Activated T-cell treated with anti-CD3 and anti-CD28 coated beads, Interleukin-2, amount 50 U/mL, for 4 hours (primary cell): ENCODE results near the gene KRT83. TPM values are rescaled to one million over a fixed set of nuclear protein-coding genes. Genes with fewer than 3 reads are reported as not detected.

Experiments
- ATAC-seq, 2 donors: fragments of 200-7000 bp; cut with Tn5 transposase; one replicate each; pipeline ENCODE4 v1.10.0; 2021
- DNase-seq: peaks from one replicate; pipeline ENCODE4 v3.0.0-alpha.2; 2020
- H3K27me3 Mint-ChIP-seq: one replicate; pipeline ENCODE4 v1.8.0; 2021; ENCODE audit warnings: low read depth, mixed read lengths
- H3K36me3 Mint-ChIP-seq: one replicate; pipeline ENCODE4 v1.8.0; 2022; ENCODE audit warnings: mixed read lengths; ENCODE audit not compliant: insufficient read depth
- H3K4me1 Mint-ChIP-seq: one replicate; pipeline ENCODE4 v1.8.0; 2021; ENCODE audit warnings: low read depth, mixed read lengths
- H3K4me3 Mint-ChIP-seq: one replicate; pipeline ENCODE4 v1.8.0; 2021; ENCODE audit warnings: mild to moderate bottlenecking, moderate library complexity, mixed read lengths
- H3K9me3 Mint-ChIP-seq: one replicate; pipeline ENCODE4 v1.8.0; 2021; ENCODE audit warnings: mixed read lengths
- total RNA-seq, 3 donors: library from RNA; stranded (reverse); gene quantifications; one replicate each; pipeline ENCODE4 v1.2.1, GENCODE V29; 2021

Gene KRT83
- total RNA-seq, 3 donors from 2014 or later, result not detected

DNA sequence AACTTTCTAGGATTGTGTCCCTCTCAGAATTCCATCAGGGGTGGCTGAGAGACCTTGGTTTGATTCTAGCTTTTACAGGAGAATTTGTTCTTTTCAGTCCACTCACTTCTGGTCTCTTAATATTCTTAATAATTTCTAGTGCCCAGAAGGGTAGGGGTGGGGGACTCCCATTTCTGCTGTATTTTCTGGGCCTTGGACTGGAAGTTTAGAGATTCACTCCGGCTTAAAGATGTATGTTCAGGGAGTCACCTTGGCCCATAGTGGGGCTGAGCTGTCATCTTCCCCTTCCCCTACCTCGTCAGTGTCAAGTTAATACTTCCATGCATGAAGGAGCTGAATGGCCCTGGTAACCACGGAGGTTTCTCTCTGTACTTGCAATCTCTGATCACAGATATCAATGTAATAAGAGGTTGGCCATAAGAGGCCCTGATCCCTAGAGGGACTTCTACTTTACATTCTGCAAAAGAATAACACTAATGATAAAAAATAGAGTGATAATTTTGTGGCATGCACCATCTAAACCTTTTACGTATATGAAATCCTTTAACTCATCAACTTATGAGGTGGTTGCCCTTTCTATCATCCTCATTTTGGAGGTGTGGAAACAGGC is 36.5 kb downstream of the KRT83 start:
- no peak overlapping the region for H3K4me3 Mint-ChIP-seq
- no peaks in the 10 kb centered on the region for H3K36me3 Mint-ChIP-seq
- no peaks in the 10 kb centered on the region for H3K9me3 Mint-ChIP-seq
- H3K4me1 Mint-ChIP-seq, result peaks cover 5% of the 10 kb centered on the region
- DNase-seq, result no peak
- ATAC-seq, result no peak
- H3K27me3 Mint-ChIP-seq, result peaks cover 7% of the 10 kb centered on the region

DNA sequence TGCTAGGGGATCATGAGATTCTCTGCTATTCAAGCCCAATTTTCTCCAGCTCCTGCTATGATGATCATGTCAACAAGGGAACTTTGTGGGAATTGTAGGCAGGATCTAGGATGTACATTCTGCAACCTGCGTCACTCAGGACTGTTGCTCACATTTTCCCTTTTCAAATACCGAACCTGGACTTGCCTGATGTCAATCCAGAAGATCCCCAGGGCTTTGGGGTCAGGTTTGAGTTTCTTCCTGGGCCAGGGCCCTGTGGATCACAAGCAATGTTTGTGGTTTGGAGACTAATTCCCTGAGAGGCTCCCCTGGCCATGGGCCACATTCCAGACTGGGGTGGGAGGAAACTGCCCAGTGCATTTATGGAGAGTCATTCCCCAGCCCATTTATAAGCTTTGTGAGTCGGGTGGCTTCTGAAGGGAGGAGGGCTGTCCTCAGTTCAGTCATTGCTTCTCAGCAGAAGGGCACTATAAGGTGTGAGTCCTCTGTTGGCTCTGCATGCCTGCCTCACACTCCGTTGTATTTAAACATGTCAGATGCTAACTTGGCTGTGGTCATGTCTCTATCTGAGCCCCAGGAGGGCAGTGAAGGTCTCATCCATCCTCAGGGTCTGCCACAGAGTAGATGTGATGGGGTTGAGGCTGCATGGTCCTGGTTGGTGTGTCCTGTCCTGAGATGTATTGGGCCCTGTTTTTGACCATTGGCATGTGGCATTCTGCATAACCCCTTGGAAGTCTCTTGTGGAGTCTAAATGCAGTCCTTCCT is 40.2 kb downstream of the KRT83 start:
- peaks cover 20% of the 10 kb centered on the region for H3K27me3 Mint-ChIP-seq
- no peaks in the 10 kb centered on the region for H3K36me3 Mint-ChIP-seq
- H3K4me3 Mint-ChIP-seq, result no peak overlapping the region
- H3K9me3 Mint-ChIP-seq, result no peaks in the 10 kb centered on the region
- ATAC-seq (no peak), DNase-seq (no peak)
- H3K4me1 Mint-ChIP-seq, result peaks cover 7% of the 10 kb centered on the region

DNA sequence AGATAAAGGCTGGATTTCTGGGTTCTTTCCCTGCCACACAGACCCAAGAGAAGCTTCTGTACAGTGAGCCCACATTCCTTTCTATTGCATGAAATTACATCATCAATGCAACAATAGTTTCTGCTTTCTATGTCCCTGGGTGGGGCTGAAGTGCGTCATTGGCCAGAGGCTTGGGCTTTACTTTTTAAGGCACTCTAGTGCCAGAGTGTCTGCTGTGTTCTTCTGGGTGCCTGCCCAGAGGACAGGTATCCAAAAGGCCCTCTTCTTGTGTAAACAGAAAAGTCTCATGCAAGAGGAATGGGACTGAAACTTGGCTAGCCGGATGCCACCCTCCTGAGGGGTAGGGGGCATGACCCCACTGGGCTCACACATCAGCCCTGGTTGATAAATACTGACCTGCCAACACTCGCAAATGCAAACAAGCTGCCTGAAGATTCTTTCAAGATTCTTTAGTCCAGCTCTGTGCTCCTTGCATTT is 40.8 kb downstream of the KRT83 start:
- H3K9me3 Mint-ChIP-seq, result no peaks in the 10 kb centered on the region

DNA sequence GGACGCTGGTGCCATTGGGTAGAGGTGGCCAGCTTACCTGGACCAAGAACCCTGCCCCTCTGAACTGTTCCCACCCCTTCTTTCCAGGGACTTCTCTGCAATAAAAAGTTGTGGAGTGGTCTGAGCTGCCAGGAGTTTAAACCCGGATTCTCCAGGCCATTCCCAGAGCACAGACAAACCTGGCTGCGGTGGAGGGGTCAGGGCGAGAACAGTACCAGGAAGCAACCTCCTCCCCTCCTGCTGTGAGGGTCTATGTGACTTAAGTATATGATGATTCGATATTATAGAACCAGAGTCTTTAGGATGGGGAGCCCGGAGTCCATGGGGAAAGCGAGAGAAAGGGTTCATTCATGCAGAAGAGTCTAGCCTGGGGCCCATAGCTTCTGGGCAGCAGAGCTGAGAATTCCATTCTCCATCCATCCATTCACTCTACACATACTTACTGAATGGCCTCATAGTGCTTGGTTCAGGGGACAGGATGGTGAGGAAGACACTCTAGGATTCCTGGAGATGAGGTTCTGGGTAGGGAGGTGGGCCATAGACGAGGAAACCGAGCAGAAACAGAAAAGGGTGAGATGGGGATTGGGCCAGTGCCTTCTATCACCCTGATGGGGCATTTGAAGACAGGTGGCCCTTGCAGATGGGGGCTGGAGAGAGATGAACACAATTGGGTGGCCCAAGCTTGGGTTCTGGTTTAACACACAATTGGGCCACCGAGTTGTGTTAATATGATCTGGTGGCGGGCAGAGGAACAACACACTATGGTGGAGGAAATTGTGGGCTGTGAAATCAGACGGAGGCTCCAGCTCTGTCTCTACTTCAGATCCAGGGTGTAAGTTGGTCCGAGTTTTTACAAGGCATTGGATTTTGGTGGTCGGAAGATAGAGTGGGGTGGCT is 41.5 kb downstream of the KRT83 start:
- DNase-seq (no peak), ATAC-seq (no peak)
- H3K36me3 Mint-ChIP-seq, result no peaks in the 10 kb centered on the region
- H3K27me3 Mint-ChIP-seq, result peaks cover 26% of the 10 kb centered on the region
- H3K4me3 Mint-ChIP-seq, result no peak overlapping the region
- peaks cover 7% of the 10 kb centered on the region for H3K4me1 Mint-ChIP-seq
- no peaks in the 10 kb centered on the region for H3K9me3 Mint-ChIP-seq

More for the DNA sequence above, 40.8 kb downstream of the KRT83 start:
- no peak overlapping the region for H3K4me3 Mint-ChIP-seq
- H3K36me3 Mint-ChIP-seq, result no peaks in the 10 kb centered on the region
- peaks cover 22% of the 10 kb centered on the region for H3K27me3 Mint-ChIP-seq
- no peak for ATAC-seq
- DNase-seq, result no peak
- peaks cover 7% of the 10 kb centered on the region for H3K4me1 Mint-ChIP-seq

DNA sequence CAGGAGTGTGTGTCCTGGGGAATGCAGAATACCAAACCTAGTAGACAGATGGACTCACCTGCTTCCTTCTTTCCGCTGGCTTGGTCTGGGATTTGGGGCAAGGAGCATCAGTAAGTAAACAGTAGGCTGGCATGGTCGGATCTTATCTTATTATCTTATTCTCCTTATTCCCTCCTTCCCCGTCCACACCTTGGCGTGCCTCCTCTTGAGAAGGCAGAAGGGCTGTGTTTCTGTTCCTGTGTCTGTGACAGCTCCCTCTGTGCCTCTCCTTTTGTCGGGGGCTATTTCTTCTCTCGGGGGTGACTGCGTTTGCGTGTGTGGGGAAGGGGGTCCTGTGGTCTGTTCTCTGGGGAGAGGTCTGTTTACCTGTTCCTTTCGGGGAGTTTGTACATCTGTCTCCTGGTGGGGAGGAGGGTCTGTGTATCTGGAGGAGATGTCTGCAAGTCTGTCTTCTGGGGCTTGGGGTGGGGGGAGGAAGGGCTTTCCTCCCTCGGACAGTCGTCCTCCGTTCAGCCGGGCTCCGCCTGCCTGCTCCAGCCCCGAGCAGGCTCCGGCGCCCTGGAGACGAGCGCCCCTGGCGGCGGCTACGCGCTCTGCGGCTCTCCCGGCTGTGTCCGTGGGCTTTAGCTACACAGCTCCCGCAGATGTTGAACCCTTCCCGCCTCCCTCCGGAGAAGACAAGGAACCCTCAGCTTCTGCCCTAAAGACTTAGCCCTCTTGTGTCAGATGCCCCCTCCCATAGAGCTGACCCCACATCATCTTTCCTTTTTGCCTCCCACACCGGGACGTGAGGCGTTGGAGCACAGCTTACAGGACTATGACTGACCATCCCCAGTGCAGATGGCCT is 42.4 kb downstream of the KRT83 start:
- peak; percentile 94 to 95 for ATAC-seq
- H3K36me3 Mint-ChIP-seq, result no peaks in the 10 kb centered on the region
- H3K9me3 Mint-ChIP-seq, result no peaks in the 10 kb centered on the region
- H3K4me1 Mint-ChIP-seq, result peaks cover 7% of the 10 kb centered on the region
- peaks cover 33% of the 10 kb centered on the region for H3K27me3 Mint-ChIP-seq
- peak; percentile 65 for DNase-seq
- H3K4me3 Mint-ChIP-seq, result peak overlapping the region; percentile 9

DNA sequence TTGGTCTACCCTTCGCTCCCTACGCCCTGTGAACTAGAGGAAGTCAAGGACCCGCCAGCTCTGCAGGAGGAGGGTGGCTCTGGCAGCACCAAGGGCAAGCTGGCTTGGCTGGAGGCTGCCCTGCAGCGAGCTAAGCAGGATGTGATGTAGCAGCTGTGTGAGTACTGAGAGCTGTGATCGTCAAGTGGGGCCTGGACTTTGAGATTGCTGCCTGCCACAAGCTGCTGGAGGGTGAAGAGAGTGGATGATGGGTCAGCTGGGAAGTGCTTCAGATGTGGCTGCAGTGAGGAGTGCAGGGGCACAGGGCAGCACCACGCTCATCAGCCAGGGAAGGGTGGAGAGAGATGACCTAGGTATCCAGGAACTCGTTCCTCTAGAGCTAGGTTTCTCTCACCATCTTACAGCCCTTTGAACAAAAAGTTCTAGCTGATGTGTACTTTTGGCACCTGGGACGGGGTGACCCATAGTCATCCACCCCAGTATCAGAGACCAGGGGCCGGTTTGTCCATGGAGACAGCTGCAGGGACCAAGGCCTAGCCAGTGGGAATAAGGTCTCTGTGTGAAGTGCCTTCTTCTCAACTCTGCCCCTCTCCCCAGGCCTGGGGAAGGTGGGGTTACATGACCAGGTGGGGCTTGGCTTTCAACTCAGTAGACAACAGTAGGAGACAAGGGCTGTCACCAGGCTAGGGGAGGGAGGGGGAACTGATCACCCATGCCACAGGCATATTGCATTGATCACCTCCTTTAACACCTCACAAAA is 43.5 kb downstream of the KRT83 start:
- H3K36me3 Mint-ChIP-seq, result no peaks in the 10 kb centered on the region
- no peaks in the 10 kb centered on the region for H3K9me3 Mint-ChIP-seq
- H3K4me3 Mint-ChIP-seq, result no peak overlapping the region
- no peak for DNase-seq
- H3K27me3 Mint-ChIP-seq, result peaks cover 33% of the 10 kb centered on the region
- H3K4me1 Mint-ChIP-seq, result peaks cover 7% of the 10 kb centered on the region
- no peak for ATAC-seq

DNA sequence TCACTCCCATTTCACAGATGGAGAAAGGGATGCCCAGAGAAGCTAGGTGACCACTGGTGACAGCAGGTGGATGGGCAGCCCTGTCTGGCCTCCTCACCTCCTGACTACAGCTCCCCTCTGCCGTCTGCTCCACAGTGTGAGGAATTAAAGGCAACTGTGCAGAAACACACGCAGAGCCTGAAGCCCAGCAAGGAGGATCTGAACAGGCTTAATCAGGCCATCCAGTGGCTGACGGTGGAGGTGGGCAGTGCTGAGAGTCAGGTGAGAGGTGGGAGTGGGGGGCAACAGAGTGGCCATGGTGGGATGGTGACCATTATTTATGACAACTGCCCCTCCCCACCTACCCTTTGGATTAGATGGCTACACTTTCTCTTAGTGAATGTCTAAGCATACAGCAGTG is 45.5 kb downstream of the KRT83 start:
- peaks cover 38% of the 10 kb centered on the region for H3K27me3 Mint-ChIP-seq
- H3K4me3 Mint-ChIP-seq, result no peak overlapping the region
- H3K9me3 Mint-ChIP-seq, result no peaks in the 10 kb centered on the region
- DNase-seq (no peak), ATAC-seq (no peak)
- H3K4me1 Mint-ChIP-seq, result peaks cover 7% of the 10 kb centered on the region
- no peaks in the 10 kb centered on the region for H3K36me3 Mint-ChIP-seq

DNA sequence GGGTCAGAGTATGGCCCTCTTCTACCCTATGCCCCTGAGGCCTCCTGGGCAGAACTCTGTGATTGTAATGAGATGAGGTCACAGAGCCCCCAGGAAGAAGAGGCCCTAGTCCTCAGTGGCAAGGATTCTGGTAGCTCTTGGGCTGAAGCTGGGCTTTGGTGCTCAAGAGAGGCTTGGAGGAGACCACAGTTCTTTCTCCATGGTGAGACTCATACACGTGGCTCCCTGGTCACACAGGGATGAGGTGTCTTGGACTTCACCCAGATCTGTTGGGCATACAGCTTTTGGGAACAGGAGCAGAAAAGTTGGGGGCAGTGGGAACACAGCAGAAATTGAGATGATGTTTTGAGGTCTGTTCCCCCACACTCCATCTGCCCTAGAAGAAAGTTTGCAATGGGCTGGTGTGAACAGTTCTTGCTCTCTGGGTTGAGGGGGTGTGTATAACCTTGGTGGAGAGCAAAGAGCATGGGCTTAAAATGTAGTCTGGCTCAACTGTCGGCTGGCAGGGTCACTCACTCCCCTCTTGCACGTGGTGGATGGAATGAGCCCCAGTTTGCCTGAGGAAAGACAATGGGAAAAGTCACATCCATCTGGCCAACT is 46.6 kb downstream of the KRT83 start, which contains the start of gene KRT86:
Gene KRT86, plus strand, starts transcription at position 125 of the 600 bp plus-strand sequence. CDS start 27,272 bp downstream, outside the sequence.
- no peaks in the 10 kb centered on the region for H3K9me3 Mint-ChIP-seq
- H3K4me3 Mint-ChIP-seq, result no peak within 1 kb of the TSS
- DNase-seq (no peak), ATAC-seq (no peak)
- H3K36me3 Mint-ChIP-seq, result no peaks in the 10 kb centered on the region
- peaks cover 7% of the 10 kb centered on the region for H3K4me1 Mint-ChIP-seq
- peaks cover 38% of the 10 kb centered on the region for H3K27me3 Mint-ChIP-seq

DNA sequence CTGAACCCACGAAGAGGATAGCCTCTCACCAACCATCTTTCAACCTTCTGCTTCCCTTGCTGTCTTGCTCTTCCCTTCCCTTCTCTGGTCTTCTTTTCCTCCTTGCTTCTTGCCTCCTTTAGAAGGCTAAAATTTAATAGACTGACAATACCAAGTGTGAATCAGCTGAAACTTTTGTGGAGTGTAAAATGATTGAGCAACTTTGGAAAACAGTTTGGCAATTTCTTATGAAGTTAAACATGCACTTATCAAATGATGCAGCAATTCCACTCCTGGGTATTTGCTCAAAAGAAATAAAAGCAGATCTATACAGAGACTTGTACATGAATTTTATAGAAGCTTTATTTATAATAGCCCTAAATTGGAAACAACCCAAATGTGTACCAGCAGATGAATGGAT is 50.0 kb downstream of the KRT83 start:
- H3K4me1 Mint-ChIP-seq, result no peaks in the 10 kb centered on the region

DNA sequence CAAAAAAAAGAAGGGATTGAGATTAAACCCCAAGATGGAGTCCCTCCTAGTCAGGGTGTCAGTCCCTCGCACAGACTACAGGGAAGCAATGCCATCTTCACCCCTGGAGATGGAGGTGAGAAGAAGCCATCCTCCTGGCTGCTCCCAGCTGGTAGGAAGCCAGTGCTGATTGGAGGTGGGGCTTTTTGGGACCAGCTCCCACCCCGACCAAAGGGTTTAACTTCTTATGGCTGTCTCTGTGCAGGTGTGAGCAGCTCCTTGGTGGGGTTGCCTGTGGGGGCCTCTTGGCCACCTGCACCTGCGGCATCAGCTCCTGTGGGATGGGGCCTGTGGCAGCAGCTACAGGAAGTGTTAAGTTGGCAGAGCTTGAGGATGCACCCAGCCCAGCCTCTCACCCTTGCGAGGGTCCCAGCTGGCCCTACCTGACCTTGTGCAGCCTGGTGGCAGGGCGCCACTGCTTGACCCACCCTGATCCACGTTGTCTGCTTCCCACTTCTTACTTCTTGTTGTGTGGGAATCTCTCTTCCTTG is 50.6 kb downstream of the KRT83 start:
- Mint-ChIP-seq H3K4me1 (no peaks in the 10 kb centered on the region), H3K4me3 (no peak overlapping the region), H3K27me3 (peaks cover 28% of the 10 kb centered on the region), H3K36me3 (no peaks in the 10 kb centered on the region), H3K9me3 (no peaks in the 10 kb centered on the region)
- ATAC-seq (no peak), DNase-seq (no peak)

More for the DNA sequence above, 50.0 kb downstream of the KRT83 start:
- no peak overlapping the region for H3K4me3 Mint-ChIP-seq
- DNase-seq, result no peak
- peaks cover 28% of the 10 kb centered on the region for H3K27me3 Mint-ChIP-seq
- ATAC-seq, result no peak
- H3K9me3 Mint-ChIP-seq, result no peaks in the 10 kb centered on the region
- H3K36me3 Mint-ChIP-seq, result no peaks in the 10 kb centered on the region

DNA sequence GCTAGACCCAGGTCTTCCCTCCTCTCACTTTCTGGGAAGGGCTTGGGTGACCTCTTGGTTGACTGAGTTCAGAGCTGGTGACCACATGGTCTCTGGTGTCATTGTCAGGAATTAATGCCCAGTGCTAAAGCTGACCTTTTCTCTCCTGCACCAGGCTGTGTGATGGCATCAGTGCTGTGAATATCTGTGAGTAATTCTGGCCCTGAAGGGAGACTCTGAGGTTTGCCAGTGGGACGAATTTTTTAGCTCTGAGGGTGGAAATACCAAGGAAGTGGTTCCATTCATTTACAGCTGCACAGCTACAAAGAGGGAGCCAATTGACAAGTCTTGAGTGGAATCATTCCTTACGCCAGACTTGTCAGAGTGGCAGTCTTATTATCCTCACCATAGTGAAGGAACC is 53.0 kb downstream of the KRT83 start:
- H3K4me1 Mint-ChIP-seq, result no peaks in the 10 kb centered on the region
- H3K9me3 Mint-ChIP-seq, result no peaks in the 10 kb centered on the region
- no peaks in the 10 kb centered on the region for H3K36me3 Mint-ChIP-seq
- H3K27me3 Mint-ChIP-seq, result peaks cover 15% of the 10 kb centered on the region
- no peak for DNase-seq
- no peak overlapping the region for H3K4me3 Mint-ChIP-seq
- ATAC-seq, result no peak

DNA sequence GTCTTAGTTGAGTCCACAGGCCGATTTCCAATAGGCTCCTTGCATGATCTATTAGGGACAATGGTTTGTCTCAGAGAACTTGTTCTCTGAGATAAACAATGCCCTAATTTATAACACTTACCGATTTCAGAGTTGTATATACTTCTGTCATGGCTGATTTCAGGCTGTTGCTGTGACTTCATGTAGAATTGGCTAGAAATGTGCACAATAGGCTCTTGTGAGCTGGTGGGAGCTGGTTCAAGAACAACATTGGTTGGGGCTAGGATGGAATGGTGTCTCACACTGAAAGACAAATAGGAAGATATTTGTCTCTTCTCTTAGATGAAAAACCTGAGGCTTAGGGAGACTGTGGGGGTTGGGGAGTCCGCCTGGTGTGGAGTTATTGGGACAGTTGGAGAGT is 53.5 kb downstream of the KRT83 start:
- H3K27me3 Mint-ChIP-seq, result peaks cover 13% of the 10 kb centered on the region
- no peaks in the 10 kb centered on the region for H3K4me1 Mint-ChIP-seq
- DNase-seq (no peak), ATAC-seq (no peak)
- H3K36me3 Mint-ChIP-seq, result no peaks in the 10 kb centered on the region
- no peak overlapping the region for H3K4me3 Mint-ChIP-seq
- no peaks in the 10 kb centered on the region for H3K9me3 Mint-ChIP-seq
